Measurements from ENCODE around the gene ITPR2.

The ITPR2 gene

DNA sequence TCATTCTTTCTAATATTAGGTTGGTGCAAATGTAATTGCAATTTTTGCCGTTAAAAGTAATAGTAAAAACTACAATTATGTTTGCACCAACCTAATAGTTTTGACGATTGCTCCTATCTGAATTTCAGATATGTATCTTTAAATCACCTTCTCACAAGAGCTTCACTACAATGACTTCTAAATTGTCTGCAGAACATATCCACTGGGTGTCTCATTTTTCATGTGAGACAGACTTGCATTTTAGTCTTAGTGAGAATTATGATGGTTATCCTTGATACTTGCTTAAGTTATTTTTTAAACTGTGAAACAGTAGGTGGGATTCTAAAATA, 84.6 kb downstream of the ITPR2 start:
- no peak for DNase-seq (ENCODE audit: low read depth)
- TF ChIP-seq, protein P1, sequence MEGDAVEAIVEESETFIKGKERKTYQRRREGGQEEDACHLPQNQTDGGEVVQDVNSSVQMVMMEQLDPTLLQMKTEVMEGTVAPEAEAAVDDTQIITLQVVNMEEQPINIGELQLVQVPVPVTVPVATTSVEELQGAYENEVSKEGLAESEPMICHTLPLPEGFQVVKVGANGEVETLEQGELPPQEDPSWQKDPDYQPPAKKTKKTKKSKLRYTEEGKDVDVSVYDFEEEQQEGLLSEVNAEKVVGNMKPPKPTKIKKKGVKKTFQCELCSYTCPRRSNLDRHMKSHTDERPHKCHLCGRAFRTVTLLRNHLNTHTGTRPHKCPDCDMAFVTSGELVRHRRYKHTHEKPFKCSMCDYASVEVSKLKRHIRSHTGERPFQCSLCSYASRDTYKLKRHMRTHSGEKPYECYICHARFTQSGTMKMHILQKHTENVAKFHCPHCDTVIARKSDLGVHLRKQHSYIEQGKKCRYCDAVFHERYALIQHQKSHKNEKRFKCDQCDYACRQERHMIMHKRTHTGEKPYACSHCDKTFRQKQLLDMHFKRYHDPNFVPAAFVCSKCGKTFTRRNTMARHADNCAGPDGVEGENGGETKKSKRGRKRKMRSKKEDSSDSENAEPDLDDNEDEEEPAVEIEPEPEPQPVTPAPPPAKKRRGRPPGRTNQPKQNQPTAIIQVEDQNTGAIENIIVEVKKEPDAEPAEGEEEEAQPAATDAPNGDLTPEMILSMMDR (IDR thresholded peaks at IDR 0.05; ENCODE audit: low read depth, low read length, missing control alignments): no peak
- no peak overlapping the region for H3K4me3 ChIP-seq (ENCODE audit: low read depth, low read length)

DNA sequence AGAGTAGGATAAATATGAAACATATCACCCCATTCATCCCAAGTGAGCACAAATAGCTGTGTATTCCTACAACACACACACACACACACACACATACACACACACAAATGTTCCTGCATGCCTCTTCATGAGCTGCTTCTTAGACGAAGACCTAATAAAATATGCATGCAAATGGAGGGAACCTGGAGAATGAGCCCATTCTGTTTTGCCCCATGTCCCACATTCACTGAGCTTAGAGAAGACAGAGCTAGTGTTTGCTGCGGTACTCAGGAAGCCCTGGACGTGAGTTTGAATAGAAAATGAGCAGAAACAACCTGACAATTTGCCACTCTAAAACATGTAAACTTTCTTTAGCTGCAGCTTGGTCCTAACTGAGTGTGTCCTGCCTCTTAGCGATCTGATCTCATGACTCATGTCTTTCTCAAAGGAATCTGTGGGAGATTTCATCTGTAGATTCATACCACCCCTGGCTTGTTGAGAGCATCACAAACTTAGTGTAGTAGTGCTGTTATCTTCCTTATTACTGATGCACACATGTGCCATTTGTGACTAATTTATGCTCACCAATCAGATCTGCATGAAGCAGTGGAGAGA, 86.8 kb downstream of the ITPR2 start:
- DNase-seq (ENCODE audit: low read depth): no peak
- H3K4me3 ChIP-seq (ENCODE audit: low read depth, low read length): no peak overlapping the region
- TF ChIP-seq, protein P1 (IDR thresholded peaks at IDR 0.05; ENCODE audit: low read depth, low read length, missing control alignments): no peak

DNA sequence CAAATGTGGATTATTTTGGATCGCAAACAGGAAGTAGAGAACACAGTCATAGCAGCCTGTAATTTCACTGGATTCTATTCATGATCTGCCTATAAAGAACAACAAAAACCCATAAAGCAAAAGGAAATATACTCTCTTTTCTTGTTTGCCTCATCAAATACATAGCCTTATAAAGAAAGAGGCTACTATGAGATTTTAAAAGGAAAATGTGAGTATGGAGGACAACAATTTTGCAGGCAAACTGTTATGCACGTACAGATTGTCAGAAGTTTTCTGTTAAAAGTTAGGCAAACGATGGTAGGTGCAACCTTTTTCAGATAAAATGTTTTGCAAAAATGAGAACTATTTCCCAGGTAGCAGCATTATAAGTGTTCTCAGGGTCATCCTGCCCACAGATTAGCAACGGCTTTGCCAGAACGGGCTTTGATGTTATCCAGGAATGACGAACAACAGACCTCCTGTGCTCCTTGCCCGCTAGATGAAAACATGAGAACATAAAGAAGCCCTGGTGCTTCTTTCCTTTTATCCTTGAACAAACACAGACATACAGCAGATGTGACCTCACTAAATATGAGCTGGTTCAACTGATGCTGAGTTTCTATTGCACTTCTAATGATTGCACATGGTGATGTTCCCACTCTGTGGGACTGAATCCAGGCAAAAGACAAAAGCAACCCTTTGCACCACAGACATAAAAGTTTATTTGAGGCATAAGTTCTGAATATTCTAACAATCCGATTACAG, 88.1 kb downstream of the ITPR2 start:
- DNase-seq (ENCODE audit: low read depth): no peak
- H3K4me3 ChIP-seq (ENCODE audit: low read depth, low read length): no peak overlapping the region

DNA sequence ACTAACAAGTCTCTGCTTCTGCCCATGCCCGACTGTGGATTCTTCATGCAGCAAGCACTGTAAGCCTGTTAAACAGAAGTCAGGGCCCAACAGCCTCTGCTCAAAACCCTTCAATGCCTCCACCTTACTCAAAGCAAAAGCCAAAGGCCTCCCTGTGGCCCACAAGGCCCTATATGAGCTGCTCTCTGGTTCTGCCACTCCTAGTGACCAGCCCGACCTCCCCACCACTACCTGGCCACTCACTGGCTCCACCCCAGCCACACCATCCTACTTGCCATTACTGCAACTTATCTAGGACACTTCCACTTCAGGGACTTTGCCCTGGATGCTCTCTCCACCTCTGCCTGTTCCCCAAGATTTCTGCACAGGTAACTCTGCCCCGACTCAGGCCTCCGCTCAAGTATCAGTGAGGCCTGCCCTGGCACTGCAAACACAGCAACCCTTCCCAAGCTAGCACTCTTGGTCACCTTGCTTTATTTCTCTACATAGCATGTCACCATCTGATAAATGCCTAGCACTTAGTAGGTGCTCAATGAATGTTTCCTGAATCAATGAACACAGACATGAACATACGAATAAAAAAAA, 88.9 kb downstream of the ITPR2 start:
- TF ChIP-seq, protein P1 (IDR thresholded peaks at IDR 0.05; ENCODE audit: low read depth, low read length, missing control alignments): no peak
- DNase-seq (ENCODE audit: low read depth): no peak
- no peak overlapping the region for H3K4me3 ChIP-seq (ENCODE audit: low read depth, low read length)

More for the DNA sequence above, 88.1 kb downstream of the ITPR2 start:
- TF ChIP-seq, protein P1 (IDR thresholded peaks at IDR 0.05; ENCODE audit: low read depth, low read length, missing control alignments): no peak

- no peak overlapping the region for H3K4me3 ChIP-seq (ENCODE audit: low read depth, low read length)
- TF ChIP-seq, protein P1 (IDR thresholded peaks at IDR 0.05; ENCODE audit: low read depth, low read length, missing control alignments): no peak
- no peak for DNase-seq (ENCODE audit: low read depth)
These were observed 91.3 kb downstream of the ITPR2 start for GRCh38 chr12:26741584-26742227.

DNA sequence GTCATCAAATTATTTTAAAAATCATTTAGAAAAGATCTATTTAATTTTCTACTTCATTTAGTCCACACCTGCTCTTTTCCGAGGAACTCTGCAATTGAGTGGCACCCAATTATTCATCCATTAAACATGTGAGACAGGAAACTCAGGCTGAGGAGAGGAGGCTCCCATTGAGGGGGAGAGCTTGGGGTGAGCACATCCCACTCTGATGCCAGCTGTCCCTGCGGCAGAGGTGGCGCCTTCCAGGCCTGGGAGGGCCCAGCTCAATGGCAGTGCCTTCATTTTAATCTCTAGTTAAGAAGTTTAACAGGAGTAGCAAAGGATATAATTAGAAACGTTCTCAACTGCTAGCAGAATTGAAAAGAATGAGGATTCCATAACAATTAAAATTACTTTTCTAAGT, 92.0 kb downstream of the ITPR2 start:
- no peak overlapping the region for H3K4me3 ChIP-seq (ENCODE audit: low read depth, low read length)
- TF ChIP-seq, protein P1 (IDR thresholded peaks at IDR 0.05; ENCODE audit: low read depth, low read length, missing control alignments): no peak
- DNase-seq (ENCODE audit: low read depth): no peak
